Keratinocyte (primary cell): ENCODE measurements around the gene CER1.

Experiments
- EZH2 ChIP-seq: IDR thresholded peaks from one replicate; pipeline ENCODE4 v1.6.1; 2012; ENCODE audit warnings: inconsistent platforms, mild to moderate bottlenecking, low read length, moderate library complexity
- TF ChIP-seq, protein P1 (sequence below), 3 experiments: IDR thresholded peaks in 1 of 3; conservative IDR thresholded peaks in 1 of 3; optimal IDR thresholded peaks in 1 of 3; 2 replicates in 2 of 3; 3 replicates in 1 of 3; pipeline versions ENCODE3 to v1.5.1; 2011; ENCODE audit warnings: low read length in 3 of 3, mild to moderate bottlenecking in 3 of 3, moderate library complexity in 2 of 3, control low read depth in 1 of 3, inconsistent platforms in 1 of 3; ENCODE audit not compliant: insufficient read depth in 2 of 3; ENCODE audit errors: extremely low read depth in 1 of 3

DNA sequence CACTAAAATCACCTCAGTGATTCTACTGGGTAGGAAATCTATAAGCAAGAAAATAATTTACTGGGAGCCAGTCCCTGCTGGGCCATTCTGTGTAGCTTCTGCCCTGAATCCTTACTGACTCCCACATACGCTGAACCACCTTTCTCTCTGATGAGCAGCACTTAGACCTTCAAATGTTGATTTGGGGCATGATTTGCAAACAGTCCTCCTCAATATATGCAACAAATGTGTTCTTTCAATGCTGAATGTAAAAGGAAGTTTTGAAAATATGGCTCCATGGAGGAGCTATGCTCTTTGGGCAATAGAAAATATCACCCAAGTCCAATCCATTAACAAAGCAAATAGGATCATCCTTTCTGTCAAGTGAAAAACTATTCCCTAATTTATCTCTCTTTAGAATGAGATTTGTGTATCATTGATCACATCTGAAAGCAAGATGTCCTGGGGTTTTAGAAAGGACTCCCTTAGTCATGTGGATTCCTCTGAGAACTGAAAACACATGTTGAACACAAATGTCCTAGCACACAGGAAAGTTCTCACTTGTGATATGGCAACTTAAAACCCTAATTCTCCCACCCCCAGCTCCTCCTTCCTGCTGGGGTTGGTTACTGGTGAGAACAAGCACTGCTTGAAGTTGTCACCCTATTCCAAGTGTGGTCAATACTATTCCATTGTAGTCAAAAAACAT, 8.9 kb upstream of the CER1 start:
- TF ChIP-seq, protein P1, sequence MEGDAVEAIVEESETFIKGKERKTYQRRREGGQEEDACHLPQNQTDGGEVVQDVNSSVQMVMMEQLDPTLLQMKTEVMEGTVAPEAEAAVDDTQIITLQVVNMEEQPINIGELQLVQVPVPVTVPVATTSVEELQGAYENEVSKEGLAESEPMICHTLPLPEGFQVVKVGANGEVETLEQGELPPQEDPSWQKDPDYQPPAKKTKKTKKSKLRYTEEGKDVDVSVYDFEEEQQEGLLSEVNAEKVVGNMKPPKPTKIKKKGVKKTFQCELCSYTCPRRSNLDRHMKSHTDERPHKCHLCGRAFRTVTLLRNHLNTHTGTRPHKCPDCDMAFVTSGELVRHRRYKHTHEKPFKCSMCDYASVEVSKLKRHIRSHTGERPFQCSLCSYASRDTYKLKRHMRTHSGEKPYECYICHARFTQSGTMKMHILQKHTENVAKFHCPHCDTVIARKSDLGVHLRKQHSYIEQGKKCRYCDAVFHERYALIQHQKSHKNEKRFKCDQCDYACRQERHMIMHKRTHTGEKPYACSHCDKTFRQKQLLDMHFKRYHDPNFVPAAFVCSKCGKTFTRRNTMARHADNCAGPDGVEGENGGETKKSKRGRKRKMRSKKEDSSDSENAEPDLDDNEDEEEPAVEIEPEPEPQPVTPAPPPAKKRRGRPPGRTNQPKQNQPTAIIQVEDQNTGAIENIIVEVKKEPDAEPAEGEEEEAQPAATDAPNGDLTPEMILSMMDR (optimal IDR thresholded peaks at IDR 0.05 in 1 of 3, IDR thresholded peaks at IDR 0.05 in 1 of 3, conservative IDR thresholded peaks at IDR 0.05 in 1 of 3; ENCODE audit: extremely low read depth in 1 of 3, insufficient read depth in 2 of 3, low read length in 3 of 3), result no peak
- TF ChIP-seq EZH2, result no peak
